PC-9 (cell line): ENCODE measurements around the gene KLF4.
A peak's percentile ranks its signal among the peaks of the same experiment; 100 is the strongest.

Experiments used
- CTCF ChIP-seq: fragments of 200-600 bp; sonication (generic); conservative IDR thresholded peaks from 2 replicates; pipeline ENCODE4 v1.6.1; 2017; ENCODE audit warnings: mixed run types, antibody characterized with exemption, mild to moderate bottlenecking, moderate library complexity
- EZH2 ChIP-seq: fragments of 200-600 bp; sonication (generic); IDR thresholded peaks from 2 replicates; pipeline ENCODE4 v1.8.0; 2017; ENCODE audit warnings: antibody characterized with exemption, low read depth

GRCh38 chr9:107487521-107488374 lies 1.8 kb downstream of the KLF4 start:
- TF ChIP-seq CTCF (peak; percentile 71), EZH2 (no peak)
